HepG2 (cell line): ENCODE data around the gene INTS15. TPM values are rescaled to one million over a fixed set of nuclear protein-coding genes. Genes with fewer than 3 reads are reported as not detected.

Experiments
- ATF2 ChIP-seq: sonication (generic); formaldehyde crosslinking; IDR thresholded peaks from 2 replicates; pipeline ENCODE4 v1.4.0; 2020; ENCODE audit warnings: missing genetic modification reagents
- CENPX ChIP-seq: sonication (generic); formaldehyde crosslinking; IDR thresholded peaks from 2 replicates; pipeline ENCODE4 v1.9.0; 2021; ENCODE audit warnings: mild to moderate bottlenecking, missing genetic modification reagents, moderate library complexity
- EP300 ChIP-seq, 3 experiments: sonication (generic) in 1 of 3; formaldehyde crosslinking in 1 of 3; IDR thresholded peaks; 2 replicates each; pipeline versions ENCODE4 v1.5.1 to v1.6.1; 2011 to 2020; ENCODE audit warnings: low read depth in 2 of 3, low read length in 2 of 3, borderline replicate concordance in 1 of 3, improper control_type of control experiment in 1 of 3, mild to moderate bottlenecking in 1 of 3, missing genetic modification reagents in 1 of 3, moderate library complexity in 1 of 3
- FOXO1 ChIP-seq: sonication (generic); formaldehyde crosslinking; IDR thresholded peaks from 2 replicates; pipeline ENCODE4 v1.4.0; 2020; ENCODE audit warnings: missing genetic modification reagents
- FOXP1 ChIP-seq, 2 experiments: fragments of 450-650 bp in 1 of 2; IDR thresholded peaks; 2 replicates each; pipeline ENCODE4 v1.6.1; 2017 to 2018; ENCODE audit warnings: antibody characterized with exemption in 1 of 2
- GATAD1 ChIP-seq: IDR thresholded peaks from 2 replicates; pipeline ENCODE4 v1.6.1; 2016; ENCODE audit warnings: missing genetic modification reagents, missing compliant biosample characterization
- RARG ChIP-seq: sonication (generic); formaldehyde crosslinking; IDR thresholded peaks from 2 replicates; pipeline ENCODE4 v1.4.0; 2020; ENCODE audit warnings: low read depth, mild to moderate bottlenecking, missing genetic modification reagents
- RORA ChIP-seq: sonication (generic); formaldehyde crosslinking; IDR thresholded peaks from 2 replicates; pipeline ENCODE4 v1.5.0; 2020; ENCODE audit warnings: mild to moderate bottlenecking, missing genetic modification reagents, moderate library complexity
- SIN3A ChIP-seq: IDR thresholded peaks from 2 replicates; pipeline ENCODE4 v1.6.1; 2011; ENCODE audit warnings: low read depth, mild to moderate bottlenecking, control low read depth, low read length, borderline replicate concordance
- SMARCC2 ChIP-seq: fragments of 450-650 bp; IDR thresholded peaks from 2 replicates; pipeline ENCODE4 v1.6.1; 2017; ENCODE audit warnings: antibody characterized with exemption, mild to moderate bottlenecking
- SP2 ChIP-seq: sonication (generic); formaldehyde crosslinking; IDR thresholded peaks from 2 replicates; pipeline ENCODE4 v1.5.1; 2020; ENCODE audit warnings: mild to moderate bottlenecking, missing genetic modification reagents
- TEAD2 ChIP-seq: sonication (generic); formaldehyde crosslinking; IDR thresholded peaks from 2 replicates; pipeline ENCODE4 v1.9.0; 2021; ENCODE audit warnings: missing genetic modification reagents
- THAP11 ChIP-seq: IDR thresholded peaks from 2 replicates; pipeline ENCODE4 v1.6.1; 2016; ENCODE audit warnings: missing biosample characterization, missing genetic modification reagents
- ZBTB49 ChIP-seq: sonication (generic); formaldehyde crosslinking; IDR thresholded peaks from 2 replicates; pipeline ENCODE4 v1.4.0; 2020; ENCODE audit warnings: missing genetic modification reagents, borderline replicate concordance
- ZFY ChIP-seq: sonication (generic); formaldehyde crosslinking; IDR thresholded peaks from 2 replicates; pipeline ENCODE4 v1.4.0; 2020; ENCODE audit warnings: missing genetic modification reagents
- ZNF10 ChIP-seq: sonication (generic); formaldehyde crosslinking; IDR thresholded peaks from 2 replicates; pipeline ENCODE4 v1.4.0; 2020; ENCODE audit warnings: mild to moderate bottlenecking, low read depth, missing genetic modification reagents, borderline replicate concordance
- ZNF580 ChIP-seq: IDR thresholded peaks from 2 replicates; pipeline ENCODE4 v1.6.1; 2016; ENCODE audit warnings: low read depth, borderline replicate concordance
- ZNF775 ChIP-seq: sonication (generic); formaldehyde crosslinking; IDR thresholded peaks from 2 replicates; pipeline ENCODE4 v1.4.0; 2020; ENCODE audit warnings: missing genetic modification reagents, mild to moderate bottlenecking, moderate library complexity, borderline replicate concordance
- polyA plus RNA-seq, 8 experiments: library from polyadenylated mRNA; depleted of rRNA in 3 of 8; stranded (reverse) in 7 of 8; unstranded in 1 of 8; fragments of >200 nt; fragmentation: Illumina TruSeq in 4 of 8; extraction: Trizol in 4 of 8; gene quantifications; 2 replicates each; pipeline versions ENCODE4 v1.2.1 to v1.2.3, GENCODE V29; 2011 to 2016; ENCODE audit warnings: low read depth in 4 of 8, missing spikeins in 1 of 8, mixed read lengths in 1 of 8; ENCODE audit not compliant: insufficient read depth in 1 of 8
- total RNA-seq, 5 experiments: library from RNA; depleted of rRNA; stranded (reverse); fragments of >200 nt; fragmentation: Illumina TruSeq; extraction: Trizol; gene quantifications; 2 replicates each; pipeline ENCODE4 v1.2.3, GENCODE V29; 2016; ENCODE audit warnings: low read depth in 1 of 5

INTS15 gene
- total and polyA plus RNA-seq, 2 of the 13 experiments (the other 11 are each of a cell fraction or from before 2014, with no cell fraction given): 16.3 to 25.7 TPM

- TF ChIP-seq ZNF10 (CRISPR knock-in tag) (no peak), CENPX (CRISPR knock-in tag) (no peak), SIN3A (no peak), GATAD1 (CRISPR knock-in tag) (peak; percentile 21; the same call in 1 of the 2 replicates), FOXO1 (no peak), THAP11 (CRISPR knock-in tag) (peak; percentile 57; the same call in 1 of the 2 replicates), SP2 (CRISPR knock-in tag) (peak; percentile 59), EP300 (IDR thresholded peaks at IDR 0.05; ENCODE audit: low read depth in 2 of 2, low read length in 2 of 2) (no peak), EP300 (CRISPR knock-in tag; IDR thresholded peaks at IDR 0.05; ENCODE audit: borderline replicate concordance) (no peak), ZNF775 (CRISPR knock-in tag) (no peak), ATF2 (CRISPR knock-in tag) (no peak), SMARCC2 (no peak), TEAD2 (CRISPR knock-in tag) (no peak), RORA (CRISPR knock-in tag) (no peak), FOXP1 (IDR thresholded peaks at IDR 0.05) (no peak), FOXP1 (CRISPR knock-in tag; IDR thresholded peaks at IDR 0.05) (no peak), ZFY (CRISPR knock-in tag) (peak; percentile 69), ZNF580 (CRISPR knock-in tag) (no peak), RARG (no peak), ZBTB49 (no peak)
These were observed 47.1 kb downstream of the INTS15 start, which contains the start of gene ZNF316 (continued) for GRCh38 chr7:6636741-6637543.
